GM10248 (cell line): ENCODE data around the gene C1QTNF4.

ENCODE experiments used
- CTCF ChIA-PET: fragments of 300-600 bp; sonication (Branson Sonifier 250); formaldehyde crosslinking; extraction: SDS; loops from one replicate; lab custom pipeline; 2021; ENCODE audit warnings: antibody characterized with exemption; lab: Yijun Ruan, JAX
- POLR2A ChIA-PET: fragments of 350-650 bp; sonication (Branson Sonifier 250); formaldehyde crosslinking; extraction: SDS; loops from one replicate; lab custom pipeline; 2020; ENCODE audit warnings: antibody characterized with exemption; lab: Yijun Ruan, JAX
- DNase-seq: peaks from one replicate; pipeline ENCODE4 v3.0.0; 2012; ENCODE audit errors: extremely low spot score
- TF ChIP-seq, protein P1 (sequence below): IDR thresholded peaks from 2 replicates; pipeline ENCODE4 v1.5.1; 2012; ENCODE audit warnings: mild to moderate bottlenecking, low read depth; ENCODE audit errors: extremely low read depth, missing control alignments, control extremely low read depth

C1QTNF4 gene

DNA sequence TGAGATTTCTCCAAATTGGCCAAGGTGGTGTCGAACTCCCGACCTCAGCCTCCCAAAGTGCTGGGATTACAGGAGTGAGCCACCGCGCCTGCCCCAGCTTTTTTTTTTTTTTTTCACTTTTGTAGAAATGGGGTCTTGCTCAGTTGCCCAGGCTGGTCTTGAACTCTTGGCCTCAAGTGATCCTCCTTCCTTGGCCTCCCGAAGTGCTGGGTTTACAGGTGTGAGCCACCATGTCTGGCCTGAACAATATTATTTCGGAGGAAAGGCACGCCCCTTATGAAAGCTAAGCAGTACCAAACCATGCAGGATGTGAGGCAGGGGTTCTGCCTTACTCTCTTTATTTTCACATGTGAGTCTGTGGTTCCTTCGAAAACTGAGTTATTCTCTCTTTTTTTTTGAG is 32.0 kb upstream of the C1QTNF4 start:
- CTCF ChIA-PET, result interaction anchor here (0.8 to 1.1 kb wide), 3 partner anchors 9 to 18 kb away, joined by 3 to 4 read pairs (median 3); no protein-coding TSS in a partner anchor
- DNase-seq, result no peak
- TF ChIP-seq, protein P1, sequence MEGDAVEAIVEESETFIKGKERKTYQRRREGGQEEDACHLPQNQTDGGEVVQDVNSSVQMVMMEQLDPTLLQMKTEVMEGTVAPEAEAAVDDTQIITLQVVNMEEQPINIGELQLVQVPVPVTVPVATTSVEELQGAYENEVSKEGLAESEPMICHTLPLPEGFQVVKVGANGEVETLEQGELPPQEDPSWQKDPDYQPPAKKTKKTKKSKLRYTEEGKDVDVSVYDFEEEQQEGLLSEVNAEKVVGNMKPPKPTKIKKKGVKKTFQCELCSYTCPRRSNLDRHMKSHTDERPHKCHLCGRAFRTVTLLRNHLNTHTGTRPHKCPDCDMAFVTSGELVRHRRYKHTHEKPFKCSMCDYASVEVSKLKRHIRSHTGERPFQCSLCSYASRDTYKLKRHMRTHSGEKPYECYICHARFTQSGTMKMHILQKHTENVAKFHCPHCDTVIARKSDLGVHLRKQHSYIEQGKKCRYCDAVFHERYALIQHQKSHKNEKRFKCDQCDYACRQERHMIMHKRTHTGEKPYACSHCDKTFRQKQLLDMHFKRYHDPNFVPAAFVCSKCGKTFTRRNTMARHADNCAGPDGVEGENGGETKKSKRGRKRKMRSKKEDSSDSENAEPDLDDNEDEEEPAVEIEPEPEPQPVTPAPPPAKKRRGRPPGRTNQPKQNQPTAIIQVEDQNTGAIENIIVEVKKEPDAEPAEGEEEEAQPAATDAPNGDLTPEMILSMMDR, result no peak
- POLR2A ChIA-PET, result no interaction called here

DNA sequence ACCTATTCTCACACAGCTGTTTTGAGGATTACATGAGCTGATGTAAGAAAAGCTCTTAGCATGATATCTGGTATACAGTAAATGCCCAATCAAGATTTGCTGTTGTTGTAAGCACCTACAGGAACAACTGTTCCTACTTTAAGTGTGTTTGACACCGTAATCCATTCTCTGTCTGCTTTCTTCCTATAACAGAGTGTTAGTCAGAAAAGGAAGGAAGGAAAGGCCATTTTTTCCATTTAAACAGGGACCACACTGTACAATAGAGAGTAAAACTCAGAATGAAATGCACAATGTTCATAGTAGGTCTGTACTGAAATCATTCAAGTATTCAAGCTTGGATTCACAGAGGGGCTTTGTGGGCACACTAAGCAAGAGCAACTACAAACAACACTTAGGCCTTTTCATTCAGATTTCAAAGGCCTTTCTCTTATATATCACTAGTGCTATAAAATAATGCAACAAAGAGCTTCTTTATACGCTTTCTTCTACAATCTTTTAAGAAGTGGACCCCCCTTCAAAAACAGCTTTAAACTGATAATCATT is 26.7 kb upstream of the C1QTNF4 start:
- ChIA-PET POLR2A (no interaction called here), CTCF (interaction anchor here (0.9 to 1.5 kb wide), 7 partner anchors 8 to 69 kb away, joined by 3 to 5 read pairs (median 3); no protein-coding TSS in a partner anchor)
- TF ChIP-seq, protein P1, result no peak
- DNase-seq, result no peak

DNA sequence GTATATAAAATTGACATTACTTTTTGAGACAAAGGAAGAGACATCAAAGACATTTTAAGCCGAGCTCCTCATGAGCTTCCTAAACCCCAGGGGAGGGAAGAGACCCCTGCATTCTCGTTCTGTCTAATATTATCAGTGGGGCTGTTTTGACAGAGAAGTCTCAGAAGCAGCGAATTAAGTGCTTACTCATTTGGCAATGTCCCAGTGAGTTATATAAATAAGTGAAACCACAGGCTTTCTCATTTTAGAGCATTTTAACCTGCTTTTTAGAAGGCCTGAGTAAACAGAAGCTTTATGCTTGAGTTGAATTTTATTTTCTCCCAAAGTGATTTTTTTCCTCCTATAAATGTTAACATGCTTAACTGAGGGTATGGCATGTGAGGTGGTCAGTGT is 23.2 kb upstream of the C1QTNF4 start:
- ChIA-PET CTCF (interaction anchor here (0.6 to 2.2 kb wide), 17 partner anchors 8 to 439 kb away, joined by 3 to 10 read pairs (median 4); no protein-coding TSS in a partner anchor), POLR2A (interaction anchor here (0.5 kb wide), 1 partner anchor 288 kb away, joined by 3 read pairs; no protein-coding TSS in a partner anchor)
- TF ChIP-seq, protein P1, result no peak
- DNase-seq, result no peak

DNA sequence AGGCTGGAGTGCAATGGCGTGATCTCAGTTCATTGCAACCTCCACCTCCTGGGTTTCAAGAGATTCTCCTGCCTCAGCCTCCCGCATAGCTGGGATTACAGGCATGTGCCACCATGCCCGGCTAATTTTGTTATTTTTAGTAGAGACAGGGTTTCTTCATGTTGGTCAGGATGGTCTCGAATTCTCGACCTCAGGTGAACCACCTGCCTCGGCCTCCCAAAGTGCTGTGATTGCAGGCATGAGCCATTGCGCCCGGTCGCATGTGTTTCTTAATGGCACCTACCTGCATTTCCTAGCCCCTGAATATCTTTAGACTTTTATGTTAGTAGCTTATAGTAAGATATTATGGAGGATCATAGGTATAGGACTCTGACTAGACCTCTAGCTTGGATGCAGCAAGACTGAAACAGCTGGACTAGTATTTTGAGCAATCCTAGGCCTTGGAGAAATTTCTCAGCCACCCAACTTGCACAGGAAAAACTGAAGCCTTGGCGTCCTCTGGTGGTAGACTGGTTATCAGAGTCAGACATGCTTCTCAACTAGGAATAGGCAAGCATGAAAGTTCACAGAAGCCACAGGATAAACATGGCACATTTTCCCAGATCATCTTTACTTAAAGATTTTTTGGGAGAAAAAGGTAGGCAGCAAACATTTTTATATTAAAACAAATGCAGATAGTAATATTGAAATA is 22.7 kb upstream of the C1QTNF4 start:
- CTCF ChIA-PET, result interaction anchor here (0.6 to 2.2 kb wide), 20 partner anchors 8 to 439 kb away, joined by 3 to 10 read pairs (median 4); no protein-coding TSS in a partner anchor
- TF ChIP-seq, protein P1, result peak; percentile 77
- POLR2A ChIA-PET, result interaction anchor here (0.5 kb wide), 1 partner anchor 287 kb away, joined by 3 read pairs; no protein-coding TSS in a partner anchor
- peak; percentile 49 for DNase-seq

DNA sequence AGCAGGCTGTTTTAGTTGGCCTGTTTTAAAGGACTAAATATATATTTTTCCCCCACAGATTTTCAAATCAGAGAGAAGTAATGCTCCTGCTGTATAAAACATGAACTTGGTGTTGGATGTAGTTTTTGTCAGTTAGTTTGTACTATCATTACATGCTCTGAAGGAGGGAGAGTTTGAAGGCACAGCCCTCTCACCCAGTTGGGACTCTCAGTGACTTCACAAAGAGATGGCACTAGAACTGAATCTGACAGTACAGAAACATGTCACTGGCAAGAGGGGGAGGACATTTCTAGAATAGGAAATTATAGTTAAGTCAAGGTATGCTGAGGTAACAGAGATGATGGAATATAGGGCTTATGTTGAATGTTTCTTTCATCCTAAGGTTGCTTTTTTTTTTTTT is 21.0 kb upstream of the C1QTNF4 start:
- no peak for DNase-seq
- TF ChIP-seq, protein P1, result no peak
- CTCF ChIA-PET, result no interaction called here
- POLR2A ChIA-PET, result interaction anchor here (0.6 kb wide), 1 partner anchor 12 kb away, joined by 4 read pairs; no protein-coding TSS in a partner anchor

DNA sequence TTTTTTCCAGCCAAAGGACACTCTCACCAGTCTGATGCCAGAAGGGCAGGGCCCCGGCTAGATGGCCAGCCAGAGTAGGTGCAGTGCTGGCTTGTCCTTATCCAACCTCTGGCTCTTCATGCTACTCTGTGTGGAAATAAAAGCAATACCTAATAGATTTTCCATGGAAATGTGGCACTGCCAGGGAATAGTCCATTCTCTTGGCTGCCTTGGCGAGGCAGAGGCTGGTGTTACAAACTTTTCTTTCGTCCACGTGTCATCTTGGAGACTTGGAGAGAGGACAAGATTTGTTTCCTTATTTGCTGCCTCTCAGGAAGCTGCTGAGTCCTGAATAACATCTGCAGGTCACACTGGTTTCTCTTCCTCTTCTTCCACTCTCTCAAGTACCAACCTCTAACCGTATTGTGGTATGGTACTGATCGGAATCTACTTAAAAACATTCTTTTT is 17.2 kb upstream of the C1QTNF4 start:
- ChIA-PET CTCF (no interaction called here), POLR2A (no interaction called here)
- DNase-seq, result no peak
- TF ChIP-seq, protein P1, result no peak
